ENCODE data around the gene CFAP70. TPM values are rescaled to one million over a fixed set of nuclear protein-coding genes. Genes with fewer than 3 reads are reported as not detected.

The CFAP70 gene
- total RNA-seq, 1 donor from 2014 or later: 5.7 TPM

DNA sequence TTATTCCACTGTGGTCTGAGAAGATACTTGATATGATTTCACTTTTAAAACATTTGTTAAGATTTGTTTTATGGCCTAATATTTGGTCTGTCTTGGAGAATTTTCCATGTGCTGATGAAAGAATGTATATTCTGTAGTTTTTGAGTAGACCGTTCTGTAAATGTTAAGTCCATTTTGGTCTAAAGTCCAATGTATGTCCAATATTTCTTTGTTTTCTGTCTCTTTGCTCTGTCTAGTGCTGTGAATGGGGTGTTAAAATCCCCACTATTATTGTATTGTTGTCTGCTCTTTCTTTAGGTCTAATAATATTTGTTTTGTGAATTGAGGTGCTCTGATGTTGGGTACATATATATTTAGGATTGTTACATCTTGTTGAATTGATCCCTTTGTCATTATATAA, 142.9 kb downstream of the CFAP70 start:
- H3K36me3 Mint-ChIP-seq: peaks cover 53% of the 10 kb centered on the region
- no peaks in the 10 kb centered on the region for H3K27me3 Mint-ChIP-seq (ENCODE audit: low read depth)
- no peaks in the 10 kb centered on the region for H3K4me1 Mint-ChIP-seq
- no peak overlapping the region for H3K27ac Mint-ChIP-seq
- TF ChIP-seq, protein P1, sequence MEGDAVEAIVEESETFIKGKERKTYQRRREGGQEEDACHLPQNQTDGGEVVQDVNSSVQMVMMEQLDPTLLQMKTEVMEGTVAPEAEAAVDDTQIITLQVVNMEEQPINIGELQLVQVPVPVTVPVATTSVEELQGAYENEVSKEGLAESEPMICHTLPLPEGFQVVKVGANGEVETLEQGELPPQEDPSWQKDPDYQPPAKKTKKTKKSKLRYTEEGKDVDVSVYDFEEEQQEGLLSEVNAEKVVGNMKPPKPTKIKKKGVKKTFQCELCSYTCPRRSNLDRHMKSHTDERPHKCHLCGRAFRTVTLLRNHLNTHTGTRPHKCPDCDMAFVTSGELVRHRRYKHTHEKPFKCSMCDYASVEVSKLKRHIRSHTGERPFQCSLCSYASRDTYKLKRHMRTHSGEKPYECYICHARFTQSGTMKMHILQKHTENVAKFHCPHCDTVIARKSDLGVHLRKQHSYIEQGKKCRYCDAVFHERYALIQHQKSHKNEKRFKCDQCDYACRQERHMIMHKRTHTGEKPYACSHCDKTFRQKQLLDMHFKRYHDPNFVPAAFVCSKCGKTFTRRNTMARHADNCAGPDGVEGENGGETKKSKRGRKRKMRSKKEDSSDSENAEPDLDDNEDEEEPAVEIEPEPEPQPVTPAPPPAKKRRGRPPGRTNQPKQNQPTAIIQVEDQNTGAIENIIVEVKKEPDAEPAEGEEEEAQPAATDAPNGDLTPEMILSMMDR (IDR thresholded peaks at IDR 0.05; ENCODE audit: unreplicated experiment): no peak
- peaks cover 3% of the 10 kb centered on the region for H3K9me3 Mint-ChIP-seq
- no peak overlapping the region for H3K4me3 Mint-ChIP-seq
- no peak for DNase-seq (ENCODE audit: low spot score in 2 of 2, unreplicated experiment in 2 of 2)

DNA sequence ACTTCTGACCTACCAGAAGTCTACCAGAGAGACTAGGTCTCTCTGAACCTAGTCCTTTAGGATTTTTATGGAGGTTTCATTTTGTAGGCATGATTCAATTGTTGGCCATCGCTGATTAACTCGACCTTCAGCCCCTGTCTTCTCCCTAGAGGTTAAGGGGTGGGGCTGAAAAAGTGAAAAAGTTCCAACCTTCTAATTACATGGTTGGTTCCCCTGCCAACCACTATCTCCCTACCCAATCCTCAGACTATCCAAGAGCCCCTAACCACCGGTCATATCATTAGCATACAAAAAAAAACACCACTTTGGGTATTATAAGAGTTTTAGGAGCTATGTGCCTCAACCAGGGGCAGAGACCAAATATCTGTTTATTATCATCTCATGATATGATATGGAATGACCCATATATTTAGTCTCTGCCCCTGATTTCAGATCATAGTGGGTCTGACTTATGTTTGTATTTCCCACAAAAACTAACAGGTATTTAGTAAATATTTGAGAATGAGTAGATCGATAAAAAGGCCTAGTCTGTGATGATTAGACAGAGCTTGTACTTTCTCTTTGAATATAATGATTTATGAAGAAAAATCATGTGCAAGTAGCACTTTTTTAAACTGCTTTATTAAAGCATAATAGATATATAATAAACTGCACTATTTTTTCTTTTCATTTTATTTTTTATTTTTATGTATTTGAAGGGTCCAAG, 147.4 kb downstream of the CFAP70 start:
- Mint-ChIP-seq H3K4me3 (no peak overlapping the region), H3K27ac (no peak overlapping the region), H3K9me3 (peaks cover under 1% of the 10 kb centered on the region), H3K36me3 (peaks cover 34% of the 10 kb centered on the region), H3K27me3 (ENCODE audit: low read depth) (no peaks in the 10 kb centered on the region), H3K4me1 (no peaks in the 10 kb centered on the region)
- TF ChIP-seq, protein P1 (IDR thresholded peaks at IDR 0.05; ENCODE audit: unreplicated experiment): no peak
- DNase-seq (ENCODE audit: low spot score in 2 of 2, unreplicated experiment in 2 of 2): no peak

DNA sequence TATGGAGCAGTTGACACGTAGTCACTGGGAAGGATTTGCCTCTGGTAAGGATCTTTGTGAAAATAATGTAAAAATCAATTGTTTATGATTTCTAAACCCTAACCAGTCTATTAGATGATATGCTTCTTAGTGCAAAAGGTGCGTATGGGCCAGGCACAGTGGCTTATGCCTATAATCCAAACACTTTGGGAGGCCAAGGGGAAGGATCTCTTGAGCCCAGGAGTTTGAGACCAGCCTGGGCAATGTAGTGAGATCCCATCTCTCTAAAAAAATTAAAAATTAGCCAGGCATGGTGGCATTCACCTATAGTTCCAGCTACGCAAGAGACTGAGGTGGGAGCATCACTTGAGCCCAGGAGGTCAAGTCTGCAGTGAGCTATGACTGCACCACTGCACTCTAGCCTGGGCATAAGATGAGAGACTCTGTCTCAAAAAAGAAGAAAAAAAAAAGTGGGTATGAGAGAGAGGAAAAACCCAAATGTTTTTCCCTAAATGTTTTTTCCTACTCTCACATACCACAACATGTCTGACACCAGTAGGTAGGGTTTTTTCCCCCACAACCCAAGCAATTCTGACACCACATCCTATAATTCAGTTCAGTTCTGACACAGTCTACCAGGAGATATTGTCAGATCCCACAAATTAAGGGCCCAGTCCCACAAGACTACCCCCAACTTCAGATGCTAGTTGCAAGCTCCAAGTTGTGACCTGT, 148.1 kb downstream of the CFAP70 start:
- Mint-ChIP-seq H3K27me3 (ENCODE audit: low read depth) (no peaks in the 10 kb centered on the region), H3K9me3 (peaks cover 7% of the 10 kb centered on the region), H3K4me1 (no peaks in the 10 kb centered on the region), H3K4me3 (no peak overlapping the region), H3K27ac (no peak overlapping the region), H3K36me3 (peaks cover 35% of the 10 kb centered on the region)
- TF ChIP-seq, protein P1 (IDR thresholded peaks at IDR 0.05; ENCODE audit: unreplicated experiment): no peak
- no peak for DNase-seq (ENCODE audit: low spot score in 2 of 2, unreplicated experiment in 2 of 2)

DNA sequence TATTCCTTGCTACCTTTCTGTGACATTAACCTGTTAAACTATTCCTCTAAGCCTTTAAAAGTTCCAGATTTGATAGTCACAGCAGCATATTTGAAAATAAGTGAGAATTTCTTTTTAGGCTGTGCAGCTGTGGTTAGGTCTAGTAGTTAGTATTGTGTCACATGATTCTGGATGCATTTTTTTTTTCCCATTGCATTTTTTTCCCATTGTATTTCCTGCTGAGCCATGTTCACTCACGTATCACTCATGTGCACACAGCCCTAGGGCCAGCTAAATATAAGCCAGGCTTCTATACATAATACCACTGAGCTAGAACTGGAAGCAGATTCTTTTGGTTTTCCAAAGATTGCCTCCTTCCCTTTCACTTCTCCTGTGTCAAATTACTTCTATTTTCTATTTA, 149.0 kb downstream of the CFAP70 start:
- Mint-ChIP-seq H3K4me3 (no peak overlapping the region), H3K4me1 (no peaks in the 10 kb centered on the region), H3K27me3 (ENCODE audit: low read depth) (no peaks in the 10 kb centered on the region), H3K36me3 (peaks cover 37% of the 10 kb centered on the region), H3K27ac (no peak overlapping the region), H3K9me3 (peaks cover 11% of the 10 kb centered on the region)
- TF ChIP-seq, protein P1 (IDR thresholded peaks at IDR 0.05; ENCODE audit: unreplicated experiment): no peak
- DNase-seq (ENCODE audit: low spot score in 2 of 2, unreplicated experiment in 2 of 2): no peak

DNA sequence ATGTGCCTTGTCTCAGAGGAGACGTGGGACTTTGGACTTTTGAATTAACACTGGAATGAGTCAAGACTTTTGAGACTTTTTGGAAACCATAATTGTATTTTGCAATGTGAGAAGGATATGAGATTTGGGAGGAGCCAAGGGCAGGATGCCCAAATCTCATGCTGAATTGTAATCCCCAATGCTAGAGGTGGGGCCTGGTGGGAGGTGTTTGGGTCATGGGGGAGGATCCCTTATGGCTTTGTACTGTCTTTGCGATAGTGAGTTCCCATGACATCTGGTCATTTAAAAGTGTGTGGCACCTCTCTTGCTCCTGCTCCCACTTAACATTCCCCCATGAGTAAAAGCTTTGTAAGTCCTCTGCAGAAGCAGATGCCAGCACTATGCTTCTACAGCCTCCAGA, 150.8 kb downstream of the CFAP70 start:
- peaks cover 11% of the 10 kb centered on the region for H3K9me3 Mint-ChIP-seq

More for the DNA sequence above, 150.8 kb downstream of the CFAP70 start:
- H3K27ac Mint-ChIP-seq: no peak overlapping the region
- TF ChIP-seq, protein P1 (IDR thresholded peaks at IDR 0.05; ENCODE audit: unreplicated experiment): no peak
- no peak for DNase-seq (ENCODE audit: low spot score in 2 of 2, unreplicated experiment in 2 of 2)
- H3K36me3 Mint-ChIP-seq: peaks cover 34% of the 10 kb centered on the region
- H3K27me3 Mint-ChIP-seq (ENCODE audit: low read depth): no peaks in the 10 kb centered on the region
- H3K4me1 Mint-ChIP-seq: no peaks in the 10 kb centered on the region
- H3K4me3 Mint-ChIP-seq: no peak overlapping the region

Measured in mesothelial cell of epicardium (in vitro differentiated cells).